ENCODE measurements around the gene LRRC19.

The LRRC19 gene

GRCh38 chr9:26955921-26956859 is 49.3 kb downstream of the LRRC19 start, which contains the start of gene IFT74:
Gene IFT74 (plus strand): TSS chr9:26956412. CDS start chr9:26961968, 5,556 bp downstream.
- no peak for TF ChIP-seq CTCF (IDR thresholded peaks at IDR 0.05)
- Histone ChIP-seq H3K9me3 (no peaks in the 10 kb centered on the region), H3K4me1 (ENCODE audit: control insufficient read depth in 1 of 2, insufficient read depth in 1 of 2, low read depth in 1 of 2, low read length in 1 of 2) (peaks cover 11 to 19% of the 10 kb centered on the region in 2 experiments), H3K36me3 (no peaks in the 10 kb centered on the region), H3K27me3 (no peaks in the 10 kb centered on the region), H3K27ac (peak within 1 kb of the TSS; percentile 58), H3K4me3 (ENCODE audit: low read depth in 1 of 2, low read length in 1 of 2) (peak within 1 kb of the TSS; percentile 66 to 67)

GRCh38 chr9:26955222-26955903 is 50.1 kb downstream of the LRRC19 start:
- no peaks in the 10 kb centered on the region for H3K27me3 ChIP-seq
- peaks cover 11 to 19% of the 10 kb centered on the region in 2 experiments for H3K4me1 ChIP-seq (ENCODE audit: control insufficient read depth in 1 of 2, insufficient read depth in 1 of 2, low read depth in 1 of 2, low read length in 1 of 2)
- no peaks in the 10 kb centered on the region for H3K9me3 ChIP-seq
- no peaks in the 10 kb centered on the region for H3K36me3 ChIP-seq
- H3K27ac ChIP-seq: no peak overlapping the region
- no peak for TF ChIP-seq CTCF (IDR thresholded peaks at IDR 0.05)
- H3K4me3 ChIP-seq (ENCODE audit: low read depth in 1 of 2, low read length in 1 of 2): peak overlapping the region; percentile 66 to 67

- Histone ChIP-seq H3K9me3 (no peaks in the 10 kb centered on the region), H3K27me3 (no peaks in the 10 kb centered on the region), H3K4me1 (ENCODE audit: control insufficient read depth in 1 of 2, insufficient read depth in 1 of 2, low read depth in 1 of 2, low read length in 1 of 2) (peaks cover 11 to 19% of the 10 kb centered on the region in 2 experiments), H3K4me3 (ENCODE audit: low read depth in 1 of 2, low read length in 1 of 2) (no peak overlapping the region), H3K27ac (no peak overlapping the region), H3K36me3 (no peaks in the 10 kb centered on the region)
- no peak for TF ChIP-seq CTCF (IDR thresholded peaks at IDR 0.05)
Observed at GRCh38 chr9:26954050-26954508, 51.4 kb downstream of the LRRC19 start.

- H3K27me3 ChIP-seq: no peaks in the 10 kb centered on the region
- H3K9me3 ChIP-seq: no peaks in the 10 kb centered on the region
- H3K27ac ChIP-seq: no peak overlapping the region
- H3K4me3 ChIP-seq (ENCODE audit: low read depth in 1 of 2, low read length in 1 of 2): no peak overlapping the region
- H3K36me3 ChIP-seq: no peaks in the 10 kb centered on the region
- TF ChIP-seq CTCF (IDR thresholded peaks at IDR 0.05): no peak
- H3K4me1 ChIP-seq (ENCODE audit: control insufficient read depth in 1 of 2, insufficient read depth in 1 of 2, low read depth in 1 of 2, low read length in 1 of 2): peaks cover 16 to 22% of the 10 kb centered on the region in 2 experiments
Observed at GRCh38 chr9:26951794-26952193, 53.7 kb downstream of the LRRC19 start.

GRCh38 chr9:26950521-26950920 is 55.0 kb downstream of the LRRC19 start:
- TF ChIP-seq CTCF (IDR thresholded peaks at IDR 0.05): no peak
- H3K9me3 ChIP-seq: no peaks in the 10 kb centered on the region
- H3K27ac ChIP-seq: no peak overlapping the region
- H3K4me3 ChIP-seq (ENCODE audit: low read depth in 1 of 2, low read length in 1 of 2): no peak overlapping the region
- H3K36me3 ChIP-seq: no peaks in the 10 kb centered on the region
- H3K27me3 ChIP-seq: no peaks in the 10 kb centered on the region
- H3K4me1 ChIP-seq (ENCODE audit: control insufficient read depth in 1 of 2, insufficient read depth in 1 of 2, low read depth in 1 of 2, low read length in 1 of 2): peaks cover 22 to 24% of the 10 kb centered on the region in 2 experiments
